ENCODE measurements around the gene LUC7L. TPM values are rescaled to one million over a fixed set of nuclear protein-coding genes. Genes with fewer than 3 reads are reported as not detected.
"Not testable (repeated sequence)": the region's sequence is repeated elsewhere in the genome, so short reads cannot be mapped to it uniquely, and the experiment has no call there.

LUC7L gene
- total and polyA plus RNA-seq, 8 donors = 77.5 to 221 (median 110) TPM

GRCh38 chr16:239948-240277 is 10.7 kb upstream of the LUC7L start:
- intact Hi-C loops (cut with DNase I; ENCODE audit: low total_unique reads) = loop anchor here (10.0 kb wide), 1 partner anchor 125 kb away; no protein-coding TSS in a partner anchor

DNA sequence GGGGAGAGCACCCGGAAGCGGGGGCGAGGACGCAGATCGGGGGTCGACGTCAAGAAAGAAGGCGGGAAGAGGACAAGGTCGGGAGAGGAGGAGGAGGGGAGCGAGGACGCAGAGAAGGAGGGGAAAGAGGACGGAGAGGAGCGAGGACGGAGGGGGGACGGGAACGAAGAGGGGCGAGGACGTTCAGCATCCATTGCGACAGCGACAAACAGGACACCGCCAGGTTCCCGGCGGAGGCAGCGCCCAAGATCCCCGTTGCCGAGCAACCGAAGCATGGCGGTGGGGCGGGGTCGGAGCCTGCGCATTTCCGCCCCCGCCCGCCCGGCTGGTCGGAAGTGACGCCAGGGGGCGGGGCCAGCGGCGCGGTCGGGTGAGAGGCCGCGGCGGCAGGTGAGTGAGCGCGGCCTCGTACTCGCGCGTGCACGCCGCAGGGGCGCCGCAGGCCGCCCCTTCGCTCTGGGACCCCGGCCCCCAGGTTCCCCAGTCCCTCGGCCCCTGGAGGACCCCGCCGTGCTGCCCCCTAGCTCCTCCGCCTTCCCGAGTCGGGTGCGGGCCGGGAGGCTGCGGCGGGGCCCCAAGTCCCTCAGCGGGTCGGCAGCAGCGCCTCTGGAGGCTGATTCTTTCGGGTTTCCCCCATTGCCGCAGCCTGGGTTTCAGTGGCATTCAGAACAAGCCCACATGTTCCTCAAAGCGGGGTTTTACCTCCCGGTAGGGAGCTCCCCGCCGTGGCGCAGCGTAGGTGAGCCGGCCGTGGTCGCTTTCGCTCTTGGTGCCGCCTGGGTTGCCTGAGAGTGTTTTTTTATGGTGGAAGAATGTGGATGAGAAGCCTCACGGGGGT is 5.4 kb upstream of the LUC7L start, which contains the start of gene FAM234A:
Gene FAM234A, plus strand, starts transcription at position 354 of the 838 bp plus-strand sequence. CDS start 19,593 bp downstream, outside the sequence.
- Histone ChIP-seq H3K9me3 (no peaks in the 10 kb centered on the region), H3K4me1 (peaks cover 12 to 23% (median 20%) of the 10 kb centered on the region in 4 donors), H3K27me3 (no peaks in the 10 kb centered on the region), H3K27ac (peak within 1 kb of the TSS; percentile 97 to 100 (median 99)), H3K36me3 (peaks cover 0 to 6% (median 0%) of the 10 kb centered on the region in 4 donors), H3K4me3 (peak within 1 kb of the TSS; percentile 76 to 84 (median 80))
- intact Hi-C loops (cut with DNase I; ENCODE audit: low total_unique reads) = loop anchor here (10.0 kb wide), 1 partner anchor 130 kb away; no protein-coding TSS in a partner anchor
- whole genome bisulfite sequencing, 5 donors = 0 to 1% (median 0%) methylated on average over 58 to 85 of the region's 85 CpGs
- TF ChIP-seq CTCF (IDR thresholded peaks at IDR 0.05) = peak in 4 of 7 experiments; percentile 18 to 27 (median 25)
- TF ChIP-seq POLR2A (IDR thresholded peaks at IDR 0.05) = peak in 2 of 4 donors; percentile 27 to 51
- TF ChIP-seq EP300 (IDR thresholded peaks at IDR 0.05) = no peak
- TF ChIP-seq POLR2AphosphoS5 (IDR thresholded peaks at IDR 0.05) = peak; percentile 92 to 95 (median 93)
- peak; percentile 96 to 98 for DNase-seq

More at GRCh38 chr16:239948-240277, 10.7 kb upstream of the LUC7L start:
- DNase-seq = no peak
- H3K36me3 ChIP-seq = peaks cover 0 to 6% (median 0%) of the 10 kb centered on the region in 4 donors
- WGBS, 5 donors = 22 to 51% (median 38%) methylated on average over 3 of the region's 3 CpGs
- no peak for TF ChIP-seq CTCF (IDR thresholded peaks at IDR 0.05)
- no peak for TF ChIP-seq POLR2A (IDR thresholded peaks at IDR 0.05)
- no peak for TF ChIP-seq POLR2AphosphoS5 (IDR thresholded peaks at IDR 0.05)
- no peak for TF ChIP-seq EP300 (IDR thresholded peaks at IDR 0.05)
- peaks cover 7 to 46% (median 29%) of the 10 kb centered on the region in 4 donors for H3K4me1 ChIP-seq
- H3K27me3 ChIP-seq = no peaks in the 10 kb centered on the region
- H3K27ac ChIP-seq = peak overlapping the region in 2 of 5 donors; percentile 15 to 34
- no peak overlapping the region for H3K4me3 ChIP-seq
- H3K9me3 ChIP-seq = no peaks in the 10 kb centered on the region

GRCh38 chr16:230949-231348 is 1.7 kb upstream of the LUC7L start:
- WGBS, 5 donors = 80 to 84% (median 82%) methylated on average over 22 of the region's 22 CpGs
- intact Hi-C loops (cut with DNase I; ENCODE audit: low total_unique reads) = loop anchor here (10.0 kb wide), 1 partner anchor 134 kb away; no protein-coding TSS in a partner anchor

GRCh38 chr16:230351-230750 is 1.1 kb upstream of the LUC7L start:
- intact Hi-C loops (cut with DNase I; ENCODE audit: low total_unique reads) = loop anchor here (10.0 kb wide), 1 partner anchor 134 kb away; no protein-coding TSS in a partner anchor

More at GRCh38 chr16:230949-231348, 1.7 kb upstream of the LUC7L start:
- H3K4me1 ChIP-seq = peaks cover 24 to 46% (median 39%) of the 10 kb centered on the region in 4 donors
- H3K27me3 ChIP-seq = no peaks in the 10 kb centered on the region
- no peaks in the 10 kb centered on the region for H3K9me3 ChIP-seq
- DNase-seq = no peak
- peaks cover 8 to 20% (median 18%) of the 10 kb centered on the region in 4 donors for H3K36me3 ChIP-seq
- H3K4me3 ChIP-seq = no peak overlapping the region
- TF ChIP-seq CTCF (IDR thresholded peaks at IDR 0.05) = no peak
- no peak for TF ChIP-seq POLR2A (IDR thresholded peaks at IDR 0.05)
- TF ChIP-seq POLR2AphosphoS5 (IDR thresholded peaks at IDR 0.05) = no peak
- no peak for TF ChIP-seq EP300 (IDR thresholded peaks at IDR 0.05)
- H3K27ac ChIP-seq = no peak overlapping the region

More at GRCh38 chr16:230351-230750, 1.1 kb upstream of the LUC7L start:
- not testable (repeated sequence) for H3K27ac ChIP-seq, DNase-seq, H3K4me3 ChIP-seq, H3K27me3 ChIP-seq, H3K9me3 ChIP-seq
- Histone ChIP-seq H3K36me3 (peaks cover 8 to 26% (median 24%) of the 10 kb centered on the region in 4 donors), H3K4me1 (peaks cover 18 to 45% (median 33%) of the 10 kb centered on the region in 4 donors)
- 91 to 95% (median 93%) methylated on average over 18 of the region's 18 CpGs for WGBS, 5 donors
